ENCODE results near the gene ATP11A.

- TF ChIP-seq CTCF (IDR thresholded peaks at IDR 0.05) = no peak
- no peak for TF ChIP-seq POLR2A (IDR thresholded peaks at IDR 0.05)
- no peak for TF ChIP-seq POLR2AphosphoS5 (IDR thresholded peaks at IDR 0.05)
Observed at GRCh38 chr13:112891477-112892401, 201.9 kb downstream of the ATP11A start.
